HG02938 (cell line): ENCODE measurements around the gene STEAP1B.

Source experiments
- ATAC-seq: cut with Tn5 transposase; IDR thresholded peaks from one replicate; pipeline ENCODE4 v1.9.1; 2021; ENCODE audit warnings: mild to moderate bottlenecking, moderate library complexity; ENCODE audit not compliant: unreplicated experiment

STEAP1B gene

DNA sequence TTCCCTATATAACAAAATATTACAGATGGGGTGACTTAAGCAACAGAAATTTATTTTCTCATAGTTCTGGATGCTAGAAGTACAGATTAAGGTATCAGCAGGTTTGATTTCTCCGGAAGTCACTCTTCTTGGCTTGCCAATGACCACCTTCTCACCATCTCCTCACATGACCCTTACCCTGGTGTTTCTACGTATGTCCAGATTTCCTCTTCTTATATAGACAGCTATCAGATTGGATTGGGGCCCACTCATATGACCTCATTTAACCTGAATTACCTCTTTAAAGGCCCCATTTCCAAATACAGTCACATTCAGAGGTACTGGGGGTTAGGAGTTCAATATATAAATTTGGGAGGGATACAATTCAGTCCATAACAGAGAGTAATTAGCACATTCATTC lies 126.1 kb downstream of the STEAP1B start:
- ATAC-seq, result no peak

DNA sequence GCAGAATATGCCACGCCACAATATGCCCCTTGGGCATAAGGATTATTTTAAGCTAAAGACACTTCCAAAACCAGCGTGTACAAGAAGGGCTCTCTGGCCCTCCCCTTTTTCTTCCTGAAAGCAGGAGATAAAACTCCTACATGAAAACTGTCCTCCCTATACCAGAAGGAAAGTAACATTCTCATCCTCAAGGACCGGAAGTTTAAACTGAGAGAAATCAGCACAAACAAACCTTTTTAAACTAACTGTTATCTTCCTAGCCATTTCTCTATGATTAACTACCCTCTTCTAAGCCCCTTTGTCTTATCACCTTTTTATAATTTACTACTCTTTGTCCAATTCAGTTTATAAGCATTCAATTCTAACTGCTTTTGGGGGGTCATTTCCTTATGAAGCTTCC lies 126.6 kb downstream of the STEAP1B start:
- no peak for ATAC-seq

DNA sequence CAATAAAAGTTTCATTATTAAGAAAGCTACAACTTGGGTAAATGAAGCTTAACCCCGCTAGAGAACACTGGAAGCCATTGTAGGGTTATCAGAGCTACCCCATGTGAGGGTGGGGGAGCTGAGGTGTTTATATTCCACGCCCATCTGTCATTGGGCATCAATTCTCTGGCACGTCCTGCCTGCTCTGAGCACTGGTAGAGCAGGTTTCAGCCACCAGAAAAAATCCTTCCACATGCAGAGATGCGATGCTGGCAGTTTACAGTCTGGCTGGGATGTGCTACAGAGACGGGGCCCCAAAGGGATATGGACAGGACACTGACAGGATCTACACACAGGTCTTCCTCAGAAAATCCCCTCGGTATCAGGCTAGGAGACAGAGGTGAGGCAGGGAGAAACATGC lies 127.1 kb downstream of the STEAP1B start:
- ATAC-seq, result no peak

DNA sequence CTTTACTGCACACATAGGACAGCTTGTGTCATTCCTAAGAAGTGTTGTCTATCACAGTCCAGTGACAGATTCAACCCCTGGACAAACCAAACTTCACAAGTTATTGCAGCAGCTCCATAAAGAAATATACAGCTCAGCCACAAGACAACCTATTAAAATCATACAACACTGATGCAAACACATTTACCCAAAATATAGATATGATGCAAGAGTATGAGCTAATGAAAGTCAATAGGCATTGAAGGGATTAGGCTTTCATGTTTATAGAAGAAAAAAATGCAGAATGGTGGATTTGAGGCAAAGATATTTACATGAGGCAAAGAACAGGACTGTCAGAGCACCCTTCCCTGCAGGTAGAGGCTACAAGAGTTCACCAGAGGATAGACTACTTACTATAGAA lies 128.1 kb downstream of the STEAP1B start:
- ATAC-seq, result no peak
